Suprapubic skin (tissue), 3 donors: ENCODE data around the gene PIP5KL1.

ENCODE experiments used
- CTCF ChIP-seq, 2 donors: fragments of 200-600 bp in 1 of 2; fragments of 450-650 bp in 1 of 2; sonication (generic) in 1 of 2; IDR thresholded peaks; one replicate each; pipeline ENCODE4 v1.5.1; 2016 to 2019; ENCODE audit warnings: antibody characterized with exemption in 2 of 2, mild to moderate bottlenecking in 1 of 2, moderate library complexity in 1 of 2
- POLR2A ChIP-seq, 2 donors: fragments of 450-650 bp; IDR thresholded peaks; one replicate each; pipeline ENCODE4 v1.6.1; 2017; ENCODE audit warnings: antibody characterized with exemption in 2 of 2, mild to moderate bottlenecking in 2 of 2, moderate library complexity in 2 of 2

- TF ChIP-seq CTCF (IDR thresholded peaks at IDR 0.05) (no peak), POLR2A (IDR thresholded peaks at IDR 0.05) (no peak)
Observed at GRCh38 chr9:127953768-127954505, 23.4 kb upstream of the PIP5KL1 start.
